HG03175 (cell line): ENCODE data around the gene DAD1.
"Not testable (repeated sequence)": the region's sequence is repeated elsewhere in the genome, so short reads cannot be mapped to it uniquely, and the experiment has no call there.

Experiments used
- ATAC-seq: cut with Tn5 transposase; IDR thresholded peaks from one replicate; pipeline ENCODE4 v1.9.1; 2021; ENCODE audit warnings: mild to moderate bottlenecking, moderate library complexity; ENCODE audit not compliant: unreplicated experiment

The DAD1 gene

DNA sequence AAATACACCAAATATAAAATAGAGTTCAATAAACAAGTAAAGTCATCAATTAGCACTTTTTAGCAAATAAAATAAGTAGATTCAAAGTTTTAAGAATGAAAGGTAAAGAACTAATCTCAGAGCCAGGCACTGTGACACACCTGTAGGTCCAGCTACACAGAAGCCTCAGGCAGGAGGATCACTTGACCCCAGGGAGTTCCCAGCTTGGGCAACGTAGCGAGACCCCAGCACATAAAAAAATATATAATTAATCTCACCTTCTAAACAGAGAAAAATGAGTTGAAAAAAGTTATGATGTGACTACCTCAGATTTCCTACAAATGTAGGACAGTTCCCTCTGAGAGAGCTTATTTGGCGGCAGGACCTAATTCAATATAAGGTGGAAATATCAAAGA, 19.3 kb downstream of the DAD1 start:
- no peak for ATAC-seq

GRCh38 chr14:22569106-22569736, 19.8 kb downstream of the DAD1 start:
- ATAC-seq: no peak

DNA sequence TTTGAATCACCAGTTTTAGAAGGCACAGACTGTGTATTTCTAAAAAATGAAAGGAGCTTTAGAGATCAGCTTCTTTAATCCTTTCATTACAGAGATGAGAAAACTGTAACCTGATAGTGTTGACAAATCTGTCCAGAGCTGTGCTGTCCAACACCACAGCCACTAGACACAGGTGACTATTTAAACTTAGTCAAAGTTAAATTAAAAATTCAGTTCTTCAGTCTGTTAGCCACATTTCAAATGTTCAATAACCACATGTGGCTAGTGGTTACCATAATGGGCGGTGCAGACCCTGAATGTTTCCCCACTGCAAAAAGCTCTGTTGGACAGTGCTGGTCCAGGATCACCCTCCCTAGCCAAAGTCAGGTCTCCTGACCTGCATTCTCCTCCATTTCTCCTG, 21.6 kb downstream of the DAD1 start:
- no peak for ATAC-seq

GRCh38 chr14:22566845-22567244, 22.2 kb downstream of the DAD1 start:
- ATAC-seq: no peak

DNA sequence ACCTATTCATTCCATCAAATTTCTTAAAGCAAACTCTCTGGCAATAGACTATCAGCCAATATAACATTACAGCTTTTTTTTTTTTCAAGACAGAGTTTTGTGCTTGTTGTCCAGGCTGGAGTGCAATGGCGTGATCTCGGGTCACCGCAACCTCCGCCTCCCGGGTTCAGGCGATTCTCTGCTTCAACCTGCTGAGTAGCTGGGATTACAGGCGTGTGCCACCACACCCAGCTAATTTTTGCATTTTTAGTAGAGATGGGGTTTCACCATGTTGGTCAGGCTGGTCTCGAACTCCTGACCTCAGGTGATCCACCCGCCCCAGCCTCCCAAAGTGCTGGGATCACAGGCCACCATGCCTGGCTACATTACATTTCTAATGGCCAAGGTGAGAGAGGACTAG, 22.8 kb downstream of the DAD1 start:
- not testable (repeated sequence) for ATAC-seq

DNA sequence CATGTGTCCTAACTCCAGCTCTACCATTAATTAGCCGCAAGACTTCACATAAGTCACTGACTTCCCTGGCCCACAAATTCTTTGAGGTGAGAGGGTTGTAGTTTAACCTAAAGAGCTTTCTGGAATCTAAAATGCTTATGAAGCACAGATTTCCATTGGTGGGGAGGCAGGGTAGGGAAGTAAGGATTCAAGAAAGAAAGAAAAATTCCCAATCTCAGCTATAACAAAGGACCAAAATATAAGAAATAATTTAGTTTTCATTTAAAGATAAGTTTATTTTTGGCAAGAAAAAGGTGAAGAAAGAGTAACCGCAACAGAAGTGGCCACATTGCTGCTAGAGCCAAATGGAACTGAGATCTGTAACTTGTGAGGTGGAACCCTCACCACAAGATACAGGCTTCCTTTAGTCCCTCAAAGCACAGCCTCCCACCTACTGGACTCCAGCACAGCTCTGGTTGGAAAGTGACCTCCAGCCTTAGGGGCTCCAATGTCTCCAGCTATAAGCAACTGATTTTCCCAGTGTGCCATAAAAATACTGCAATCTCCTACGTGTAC, 23.6 kb downstream of the DAD1 start:
- ATAC-seq: peak; percentile 55

DNA sequence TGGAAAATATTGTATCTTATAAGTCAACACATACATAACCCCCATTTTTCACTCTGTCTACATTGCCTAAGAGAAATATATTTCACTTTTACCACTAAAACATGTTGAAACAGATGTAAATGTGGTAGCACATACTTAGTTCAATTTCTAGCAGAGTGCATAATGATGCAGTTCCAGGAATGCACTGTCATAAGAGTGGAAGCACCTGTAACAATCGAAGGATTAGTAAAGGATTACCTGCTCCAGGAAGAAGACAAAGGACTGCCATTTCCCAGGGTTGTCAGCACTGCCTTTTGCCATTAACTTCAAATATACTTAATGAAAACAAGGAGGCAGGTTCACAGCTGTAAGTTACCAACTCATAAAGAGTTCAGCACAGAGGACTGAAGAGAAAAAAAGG, 24.6 kb downstream of the DAD1 start:
- no peak for ATAC-seq

DNA sequence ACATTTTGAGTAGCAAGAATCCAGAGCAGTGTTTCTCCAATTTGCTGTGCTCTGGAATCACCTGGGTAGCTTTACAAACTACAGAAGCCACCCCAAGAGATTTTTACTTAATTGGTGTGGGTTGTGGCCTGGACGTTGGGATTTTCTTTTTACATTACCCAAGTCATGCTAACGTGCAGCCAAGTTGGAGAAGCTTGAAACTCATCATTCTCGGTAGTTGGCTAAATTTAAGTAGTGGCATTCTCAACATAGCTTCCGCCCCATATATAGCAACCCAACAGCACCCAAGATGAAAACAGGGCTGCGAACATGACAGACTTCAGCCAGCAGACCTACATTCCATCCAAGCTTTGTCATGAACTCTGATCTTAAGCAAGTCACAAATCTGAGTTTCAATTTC, 25.0 kb downstream of the DAD1 start:
- ATAC-seq: no peak

DNA sequence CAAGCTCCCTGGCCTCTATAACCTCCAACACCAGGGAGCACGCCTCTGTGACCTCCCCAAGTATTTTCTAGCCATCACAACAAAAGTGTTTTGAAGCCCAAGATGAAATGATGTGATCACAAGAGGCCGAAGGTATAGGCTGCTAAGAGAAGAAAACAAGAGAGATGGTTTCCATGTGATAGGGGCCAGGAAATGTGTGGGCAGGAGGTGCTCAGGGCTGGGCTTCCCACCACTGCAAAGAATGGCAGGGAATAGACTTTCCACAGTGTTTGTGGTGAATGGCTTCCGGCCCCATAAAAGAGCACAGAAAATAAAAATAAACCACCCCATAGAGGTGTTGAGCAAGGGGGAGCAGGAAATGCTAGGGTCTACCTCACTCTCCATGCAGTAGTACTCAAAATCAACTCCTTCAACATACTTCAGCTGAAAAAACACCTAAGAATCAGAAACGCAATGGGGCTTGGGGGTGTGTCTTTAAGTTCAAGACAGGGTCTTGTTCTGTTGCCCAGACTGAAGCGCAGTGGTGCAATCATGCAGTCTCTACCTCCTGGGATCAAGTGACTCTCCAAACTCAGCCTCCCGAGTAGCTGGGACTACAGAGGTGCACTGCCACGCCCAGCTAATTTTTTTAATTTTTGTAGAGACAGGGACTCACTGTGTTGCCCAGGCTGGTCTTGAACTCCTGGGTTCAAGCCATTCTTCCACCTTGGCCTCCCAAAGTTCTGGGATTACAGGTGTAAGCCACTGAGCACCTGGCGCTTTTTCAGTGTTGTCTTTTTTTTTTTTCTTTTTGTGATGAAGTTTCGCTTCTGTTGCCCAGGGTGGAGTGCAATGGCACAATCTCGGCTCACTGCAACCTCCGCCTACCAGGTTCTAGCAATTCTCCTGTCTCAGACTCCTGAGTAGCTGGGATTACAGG, 27.1 kb downstream of the DAD1 start:
- no peak for ATAC-seq

- ATAC-seq: no peak
Observed at GRCh38 chr14:22561366-22561660, 27.7 kb downstream of the DAD1 start.

- ATAC-seq: no peak
Observed at GRCh38 chr14:22560662-22561365, 28.2 kb downstream of the DAD1 start.

- ATAC-seq: no peak
Observed at GRCh38 chr14:22559041-22559440, 30.0 kb downstream of the DAD1 start.

DNA sequence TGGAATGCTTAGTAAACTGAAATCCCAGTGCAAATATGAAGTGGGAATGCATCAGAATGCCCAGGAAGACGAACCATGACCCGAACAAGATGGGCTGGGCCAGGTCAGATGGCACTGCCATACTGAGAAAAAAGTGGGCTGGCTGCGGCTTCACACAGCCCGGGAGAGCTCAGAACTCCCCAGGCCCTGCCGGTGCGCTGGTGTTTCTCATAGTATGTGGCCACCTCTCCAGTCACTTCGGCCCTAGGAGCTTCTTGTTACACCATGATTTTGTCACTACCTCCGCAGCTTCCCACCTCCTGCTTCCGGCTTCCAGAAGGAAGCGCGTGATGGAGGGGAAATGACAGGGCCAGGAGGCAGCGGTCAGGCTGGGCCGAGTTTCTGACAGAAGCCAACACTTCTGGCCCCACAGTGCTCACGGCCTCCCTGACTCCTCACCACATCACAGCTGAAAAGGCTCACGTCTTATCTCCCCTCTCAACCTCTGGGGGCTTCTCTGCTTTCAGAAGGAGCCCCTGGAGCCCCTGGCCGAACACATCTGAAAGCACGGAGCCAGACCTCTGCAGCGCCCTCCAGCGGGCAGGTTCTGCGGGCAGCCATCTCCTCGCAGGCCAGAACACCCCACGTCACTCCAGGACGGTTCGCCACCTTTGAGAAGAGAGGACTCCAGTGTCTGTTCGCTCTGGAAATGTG, 30.7 kb downstream of the DAD1 start:
- ATAC-seq: no peak

DNA sequence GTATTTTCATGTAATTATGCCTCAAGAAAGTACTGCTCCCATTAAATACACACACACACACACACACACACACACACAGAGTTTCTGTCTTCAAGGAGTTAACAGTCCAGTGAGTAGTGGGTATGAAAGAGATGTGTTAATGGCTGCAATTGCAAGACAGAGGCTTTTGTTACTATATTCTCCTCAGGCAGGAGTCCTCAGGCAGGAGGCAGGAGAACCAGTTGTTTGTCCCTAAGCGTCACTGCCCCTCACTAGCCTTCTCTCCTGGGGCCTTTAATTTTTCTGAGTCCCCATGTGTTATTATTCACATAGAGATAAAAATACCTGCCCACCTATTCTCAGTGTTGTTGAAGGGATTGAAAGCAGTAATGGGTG, 31.2 kb downstream of the DAD1 start:
- ATAC-seq: no peak

GRCh38 chr14:22556990-22557623, 31.9 kb downstream of the DAD1 start:
- peak; percentile 26 for ATAC-seq

DNA sequence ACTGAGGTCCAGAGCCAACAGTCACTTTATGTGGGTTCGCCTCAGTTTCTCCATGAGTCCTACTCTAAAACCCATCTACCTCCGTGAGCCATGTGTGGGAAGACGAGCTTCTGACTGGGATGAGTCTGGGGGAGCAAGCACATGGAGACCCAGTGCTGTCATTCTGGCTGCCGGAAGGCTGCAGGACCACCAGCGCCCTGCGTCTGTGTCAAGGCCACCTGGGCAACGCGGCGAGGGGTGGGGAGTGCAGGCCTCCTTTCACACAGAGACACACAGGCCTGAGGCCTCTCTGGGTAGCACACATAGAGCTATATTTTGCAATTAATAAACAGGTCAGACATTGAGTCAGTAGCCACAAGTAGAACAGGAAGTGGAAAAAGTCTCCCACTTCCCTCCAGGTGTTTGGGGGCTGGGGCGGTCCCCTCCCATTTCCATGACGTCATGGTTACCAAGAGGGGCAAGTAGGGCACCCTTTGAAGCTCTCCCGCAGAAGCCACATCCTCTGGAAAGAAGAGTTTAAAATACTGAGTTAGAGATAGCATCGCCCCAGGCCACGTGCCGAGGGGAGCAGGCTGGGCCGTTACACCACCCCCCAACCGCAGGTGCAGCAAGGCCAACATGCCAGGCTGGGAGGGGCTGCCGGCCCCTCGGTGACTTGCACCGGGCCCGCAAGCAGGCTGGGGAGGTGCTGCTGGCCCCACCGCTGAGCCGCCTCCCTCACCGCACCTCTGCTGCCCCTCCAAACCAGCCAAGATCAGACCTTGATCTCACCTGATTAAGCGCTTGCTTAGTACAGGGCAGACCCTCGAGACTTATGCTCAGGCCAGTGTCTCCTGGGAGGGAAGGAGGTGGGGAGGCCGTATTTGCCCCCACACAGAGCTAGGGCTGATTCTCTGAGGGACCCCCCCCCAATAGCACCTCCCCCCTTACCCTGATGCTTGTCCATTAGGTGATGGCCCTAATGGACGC, 32.7 kb downstream of the DAD1 start:
- ATAC-seq: peak; percentile 79

GRCh38 chr14:22555384-22556011, 33.5 kb downstream of the DAD1 start:
- ATAC-seq: peak; percentile 1

DNA sequence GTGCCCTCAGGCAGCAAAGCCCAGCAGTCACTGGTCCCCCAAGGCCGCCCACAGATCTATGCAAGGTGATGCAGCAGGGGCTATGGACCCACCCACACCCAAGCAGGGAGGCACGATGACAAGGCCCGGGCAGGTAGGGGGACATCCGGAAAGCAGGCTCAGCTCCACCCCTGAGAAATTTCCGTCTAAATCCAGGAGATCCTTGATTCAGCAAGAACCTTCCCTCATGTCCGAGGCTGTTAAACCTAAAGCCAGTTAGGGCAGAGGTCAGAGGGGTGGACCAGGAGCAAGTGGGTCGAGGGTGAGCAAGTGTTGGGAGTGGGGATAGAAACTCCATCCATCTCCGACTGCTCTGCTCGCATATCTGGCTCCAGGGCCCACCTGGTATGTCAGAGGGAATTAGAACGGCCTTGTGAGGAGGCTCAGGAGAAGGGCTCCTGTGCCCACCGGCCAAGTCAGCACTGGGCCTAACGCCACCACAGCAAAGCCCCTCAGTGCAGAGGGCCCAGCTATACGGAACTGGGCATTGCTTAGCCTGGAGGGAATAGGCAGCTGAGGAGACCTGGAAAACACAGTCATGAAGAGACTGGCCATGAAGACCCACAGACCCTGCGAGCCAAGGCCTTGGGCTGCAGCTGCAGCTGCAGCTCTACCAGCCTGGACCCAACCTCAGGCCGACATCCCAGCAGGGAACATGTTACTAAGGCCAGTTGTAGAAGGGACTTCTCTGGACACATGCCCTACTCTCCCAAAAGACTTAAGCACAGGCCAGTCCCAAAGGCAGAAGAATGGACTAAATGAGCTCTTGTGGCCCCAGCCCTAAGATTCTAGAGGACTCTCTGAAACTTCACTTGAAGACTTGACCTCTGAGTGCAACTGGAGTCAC, 34.3 kb downstream of the DAD1 start:
- no peak for ATAC-seq
